NB4 (cell line): Measurements from ENCODE around the gene MYOF.

ENCODE experiments used
- MYC ChIP-seq: IDR thresholded peaks from 2 replicates; pipeline ENCODE4 v1.6.1; 2011; ENCODE audit warnings: low read depth, low read length
- POLR2A ChIP-seq: IDR thresholded peaks from 2 replicates; pipeline ENCODE4 v1.6.1; 2011; ENCODE audit warnings: mild to moderate bottlenecking; ENCODE audit not compliant: insufficient read length; ENCODE audit errors: extremely low read depth
- TF ChIP-seq, protein P1 (sequence below): IDR thresholded peaks from one replicate; pipeline ENCODE4 v1.5.1; 2012; ENCODE audit warnings: low read depth, low read length
- TF ChIP-seq, protein P2 (sequence below): IDR thresholded peaks from 2 replicates; pipeline ENCODE4 v1.6.1; 2011; ENCODE audit warnings: low read depth, low read length

DNA sequence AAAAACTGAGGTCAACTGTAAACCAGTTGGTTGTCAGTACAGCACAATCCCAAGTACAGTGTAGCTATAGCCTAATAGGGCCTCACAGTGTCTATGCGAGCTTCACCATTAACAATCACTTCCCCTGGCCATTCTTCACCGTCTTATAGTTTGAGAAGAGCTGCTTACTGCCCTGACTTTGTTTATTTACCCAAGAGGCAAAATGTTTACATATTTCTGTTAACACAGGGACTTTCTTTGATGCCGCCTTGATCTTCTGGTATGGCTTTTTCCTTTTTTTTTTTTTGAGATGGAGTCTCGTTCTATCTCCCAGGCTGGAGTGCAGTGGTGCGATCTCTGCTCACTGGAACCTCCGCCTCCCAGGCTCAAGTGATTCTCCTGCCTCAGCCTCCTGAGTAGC lies 3.3 kb downstream of the MYOF start:
- TF ChIP-seq POLR2A: no peak
- TF ChIP-seq, protein P1, sequence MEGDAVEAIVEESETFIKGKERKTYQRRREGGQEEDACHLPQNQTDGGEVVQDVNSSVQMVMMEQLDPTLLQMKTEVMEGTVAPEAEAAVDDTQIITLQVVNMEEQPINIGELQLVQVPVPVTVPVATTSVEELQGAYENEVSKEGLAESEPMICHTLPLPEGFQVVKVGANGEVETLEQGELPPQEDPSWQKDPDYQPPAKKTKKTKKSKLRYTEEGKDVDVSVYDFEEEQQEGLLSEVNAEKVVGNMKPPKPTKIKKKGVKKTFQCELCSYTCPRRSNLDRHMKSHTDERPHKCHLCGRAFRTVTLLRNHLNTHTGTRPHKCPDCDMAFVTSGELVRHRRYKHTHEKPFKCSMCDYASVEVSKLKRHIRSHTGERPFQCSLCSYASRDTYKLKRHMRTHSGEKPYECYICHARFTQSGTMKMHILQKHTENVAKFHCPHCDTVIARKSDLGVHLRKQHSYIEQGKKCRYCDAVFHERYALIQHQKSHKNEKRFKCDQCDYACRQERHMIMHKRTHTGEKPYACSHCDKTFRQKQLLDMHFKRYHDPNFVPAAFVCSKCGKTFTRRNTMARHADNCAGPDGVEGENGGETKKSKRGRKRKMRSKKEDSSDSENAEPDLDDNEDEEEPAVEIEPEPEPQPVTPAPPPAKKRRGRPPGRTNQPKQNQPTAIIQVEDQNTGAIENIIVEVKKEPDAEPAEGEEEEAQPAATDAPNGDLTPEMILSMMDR: no peak
- TF ChIP-seq MYC: no peak
- TF ChIP-seq, protein P2, sequence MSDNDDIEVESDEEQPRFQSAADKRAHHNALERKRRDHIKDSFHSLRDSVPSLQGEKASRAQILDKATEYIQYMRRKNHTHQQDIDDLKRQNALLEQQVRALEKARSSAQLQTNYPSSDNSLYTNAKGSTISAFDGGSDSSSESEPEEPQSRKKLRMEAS: no peak
